Measurements from ENCODE around the gene TBCA. TPM values are rescaled to one million over a fixed set of nuclear protein-coding genes. Genes with fewer than 3 reads are reported as not detected.

Gene TBCA
- total and polyA plus RNA-seq, 2 of the 13 experiments (the other 11 are each of a cell fraction or from before 2014, with no cell fraction given): 93.8 to 309 TPM

GRCh38 chr5:77777281-77777892 is 1.2 kb upstream of the TBCA start:
- Histone ChIP-seq H3K79me2 (ENCODE audit: insufficient read depth, low read length) (peaks cover 38% of the 10 kb centered on the region), H3K4me3 (replicated peaks in 1 of 3; ENCODE audit: insufficient read depth in 1 of 3, low read depth in 2 of 3, low read length in 3 of 3) (peak overlapping the region in 1 of 3 experiments; percentile 85; a peak in 1 of 6 replicates)
- CTCF ChIA-PET (ENCODE audit: low intra/inter-chr PET ratio, low total read pairs): no interaction called here

GRCh38 chr5:77776554-77777206 is 541 bp upstream of the TBCA start:
- peak overlapping the region; percentile 97 for H3K9ac ChIP-seq (ENCODE audit: insufficient read depth, low read depth, low read length)
- peak overlapping the region; percentile 100 for H3K4me2 ChIP-seq (ENCODE audit: low read depth, low read length)
- no peaks in the 10 kb centered on the region; a peak in 2 of 5 replicates for H3K36me3 ChIP-seq (replicated peaks in 1 of 2; ENCODE audit: control insufficient read depth in 1 of 2, insufficient read depth in 2 of 2, low read length in 2 of 2)
- CTCF ChIA-PET (ENCODE audit: low intra/inter-chr PET ratio, low total read pairs): no interaction called here
- DNase-seq (ENCODE audit: low spot score) (no peak), ATAC-seq (no peak), FAIRE-seq (no peak)
- H3K79me2 ChIP-seq (ENCODE audit: insufficient read depth, low read length): peaks cover 45% of the 10 kb centered on the region
- 8% methylated on average over 14 of the region's 14 CpGs for WGBS (ENCODE audit: low lambda C conversion rate)
- TSS peak; percentile 80 for BruUV-seq (replicated peaks)
- H2AFZ ChIP-seq (ENCODE audit: low read length): peak overlapping the region; percentile 98
- H3K4me3 ChIP-seq (replicated peaks in 1 of 3; ENCODE audit: insufficient read depth in 1 of 3, low read depth in 2 of 3, low read length in 3 of 3): peak overlapping the region; percentile 74 to 90 (median 85)
- in situ Hi-C loops (cut with HindIII; ENCODE audit: extremely low pct_ligation_motif_present, low pct_unique_long_range_greater_than_20kb): no loop called here
- H3K27ac ChIP-seq (ENCODE audit: extremely low read length, insufficient read depth, low read length): peak overlapping the region; percentile 44
- no peaks in the 10 kb centered on the region for H3K27me3 ChIP-seq (ENCODE audit: control insufficient read depth in 1 of 2, insufficient read depth in 2 of 2, low read length in 2 of 2)
- intact Hi-C loops (cut with micrococcal nuclease; ENCODE audit: unreplicated experiment): loop anchor here (10.0 kb wide), 1 partner anchor 228 kb away; no protein-coding TSS in a partner anchor
- POLR2A ChIA-PET: interaction anchor here (0.8 kb wide), 1 partner anchor 36 kb away, joined by 4 read pairs; no protein-coding TSS in a partner anchor
- no peaks in the 10 kb centered on the region for H3K9me3 ChIP-seq (ENCODE audit: low read length)
- H4K20me1 ChIP-seq (ENCODE audit: insufficient read depth, low read length): peaks cover 28% of the 10 kb centered on the region
- peaks cover 52% of the 10 kb centered on the region for H3K4me1 ChIP-seq (ENCODE audit: insufficient read depth, low read length)
- TF ChIP-seq NFIB (CRISPR knock-in tag; IDR thresholded peaks at IDR 0.05; ENCODE audit: borderline replicate concordance) (no peak), ZNF558 (CRISPR knock-in tag; IDR thresholded peaks at IDR 0.05; ENCODE audit: borderline replicate concordance) (no peak), ZNF263 (CRISPR knock-in tag; IDR thresholded peaks at IDR 0.05) (no peak), KLF11 (CRISPR knock-in tag; IDR thresholded peaks at IDR 0.05) (no peak), NFYC (CRISPR knock-in tag; IDR thresholded peaks at IDR 0.05) (no peak; the same call in 1 of the 2 replicates), JUN (CRISPR knock-in tag; IDR thresholded peaks at IDR 0.05) (no peak), ZSCAN31 (CRISPR knock-in tag; IDR thresholded peaks at IDR 0.05; ENCODE audit: low read depth) (no peak), ZNF17 (CRISPR knock-in tag; IDR thresholded peaks at IDR 0.05) (no peak), NONO (IDR thresholded peaks at IDR 0.05) (no peak), NONO (CRISPR knock-in tag; conservative IDR thresholded peaks at IDR 0.05) (no peak), SOX5 (CRISPR knock-in tag; IDR thresholded peaks at IDR 0.05; ENCODE audit: borderline replicate concordance) (no peak), ZNF563 (CRISPR knock-in tag; IDR thresholded peaks at IDR 0.05) (no peak), MTA1 (CRISPR knock-in tag; IDR thresholded peaks at IDR 0.05; ENCODE audit: borderline replicate concordance) (no peak), PRMT3 (CRISPR knock-in tag; IDR thresholded peaks at IDR 0.05; ENCODE audit: borderline replicate concordance, low read depth) (no peak; the same call in 1 of the 2 replicates)

More at GRCh38 chr5:77777281-77777892, 1.2 kb upstream of the TBCA start:
- in situ Hi-C loops (cut with HindIII; ENCODE audit: extremely low pct_ligation_motif_present, low pct_unique_long_range_greater_than_20kb) (no loop called here), intact Hi-C loops (cut with micrococcal nuclease; ENCODE audit: unreplicated experiment) (loop anchor here (10.0 kb wide), 1 partner anchor 227 kb away; no protein-coding TSS in a partner anchor)
- Histone ChIP-seq H3K27ac (ENCODE audit: extremely low read length, insufficient read depth, low read length) (no peak overlapping the region), H4K20me1 (ENCODE audit: insufficient read depth, low read length) (peaks cover 24% of the 10 kb centered on the region), H3K9me3 (ENCODE audit: low read length) (no peaks in the 10 kb centered on the region), H3K4me1 (ENCODE audit: insufficient read depth, low read length) (peaks cover 45% of the 10 kb centered on the region), H3K27me3 (ENCODE audit: control insufficient read depth in 1 of 2, insufficient read depth in 2 of 2, low read length in 2 of 2) (no peaks in the 10 kb centered on the region), H3K36me3 (replicated peaks in 1 of 2; ENCODE audit: control insufficient read depth in 1 of 2, insufficient read depth in 2 of 2, low read length in 2 of 2) (no peaks in the 10 kb centered on the region; a peak in 1 of 5 replicates), H2AFZ (ENCODE audit: low read length) (no peak overlapping the region), H3K4me2 (ENCODE audit: low read depth, low read length) (peak overlapping the region; percentile 100), H3K9ac (ENCODE audit: insufficient read depth, low read depth, low read length) (no peak overlapping the region)
- WGBS (ENCODE audit: low lambda C conversion rate): 46% methylated on average over 10 of the region's 11 CpGs
- ATAC-seq (peak; percentile 23; the same call in 2 of the 3 replicates), FAIRE-seq (no peak), DNase-seq (ENCODE audit: low spot score) (peak; percentile 55)
- BruUV-seq (replicated peaks): no TSS peak
- TF ChIP-seq MAFK (conservative IDR thresholded peaks at IDR 0.05 in 1 of 2, IDR thresholded peaks at IDR 0.05 in 1 of 2; ENCODE audit: low read length in 2 of 2) (0 out of 4 replicates have a peak, but pooled peaks of 1 of the 2 experiments have one; percentile 3), FOSL2 (CRISPR knock-in tag; IDR thresholded peaks at IDR 0.05) (peak; percentile 89), SAP130 (CRISPR knock-in tag; IDR thresholded peaks at IDR 0.05; ENCODE audit: low read depth) (peak; percentile 30; the same call in 1 of the 2 replicates), ETV6 (CRISPR knock-in tag; conservative IDR thresholded peaks at IDR 0.05) (no peak), FOSL1 (CRISPR knock-in tag; IDR thresholded peaks at IDR 0.05; ENCODE audit: borderline replicate concordance) (peak; percentile 23; the same call in 1 of the 2 replicates)
- TF ChIP-seq, protein P1, sequence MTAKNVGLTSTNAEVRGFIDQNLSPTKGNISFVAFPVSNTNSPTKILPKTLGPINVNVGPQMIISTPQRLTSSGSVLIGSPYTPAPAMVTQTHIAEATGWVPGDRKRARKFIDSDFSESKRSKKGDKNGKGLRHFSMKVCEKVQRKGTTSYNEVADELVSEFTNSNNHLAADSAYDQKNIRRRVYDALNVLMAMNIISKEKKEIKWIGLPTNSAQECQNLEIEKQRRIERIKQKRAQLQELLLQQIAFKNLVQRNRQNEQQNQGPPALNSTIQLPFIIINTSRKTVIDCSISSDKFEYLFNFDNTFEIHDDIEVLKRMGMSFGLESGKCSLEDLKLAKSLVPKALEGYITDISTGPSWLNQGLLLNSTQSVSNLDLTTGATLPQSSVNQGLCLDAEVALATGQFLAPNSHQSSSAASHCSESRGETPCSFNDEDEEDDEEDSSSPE (CRISPR knock-in tag; IDR thresholded peaks at IDR 0.05): no peak
- POLR2A ChIA-PET: interaction anchor here (0.8 kb wide), 1 partner anchor 35 kb away, joined by 4 read pairs; no protein-coding TSS in a partner anchor

All from HepG2 (cell line).